Erythroblast (primary cell): ENCODE data around the gene P3H4.

Experiments
- GATA1 ChIP-seq: IDR thresholded peaks from 2 replicates; pipeline ENCODE4 v1.6.1; 2011; ENCODE audit warnings: low read depth, mild to moderate bottlenecking, control low read depth, low read length, moderate library complexity
- POLR2A ChIP-seq: IDR thresholded peaks from 2 replicates; pipeline ENCODE4 v1.6.1; 2011; ENCODE audit warnings: mild to moderate bottlenecking, low read length

DNA sequence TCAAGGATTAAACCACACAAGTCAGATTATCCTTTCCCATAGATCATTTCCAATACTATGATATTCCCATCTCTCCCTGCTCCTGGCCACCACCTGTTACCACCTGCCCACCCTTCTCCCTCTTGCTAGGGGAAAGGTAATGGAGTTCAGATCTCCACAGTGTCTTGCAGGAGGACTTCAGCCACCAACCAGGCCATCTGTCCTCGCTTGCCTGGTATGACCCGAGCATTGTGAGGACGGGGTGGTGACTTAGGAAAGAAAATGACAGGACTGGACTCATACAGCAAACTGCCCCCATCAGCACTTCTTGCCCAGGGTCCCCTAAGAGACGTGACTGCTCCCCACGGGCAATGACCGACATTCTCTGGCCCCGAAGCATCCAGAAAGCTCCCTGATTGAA is 11.8 kb upstream of the P3H4 start:
- TF ChIP-seq POLR2A (no peak), GATA1 (no peak)
